GM20000 (cell line): ENCODE data around the gene TYRP1.

Source experiments
- DNase-seq: peaks from one replicate; pipeline ENCODE4 v3.0.0; 2012; ENCODE audit warnings: low spot score
- CTCF ChIP-seq: IDR thresholded peaks from 2 replicates; pipeline ENCODE4 v1.5.1; 2012; ENCODE audit warnings: mild to moderate bottlenecking, control low read depth; ENCODE audit errors: extremely low read depth, missing control alignments

TYRP1 gene

GRCh38 chr9:12680341-12680740 lies 12.8 kb upstream of the TYRP1 start:
- no peak for DNase-seq
- no peak for TF ChIP-seq CTCF

- DNase-seq = no peak
- no peak for TF ChIP-seq CTCF
Observed at GRCh38 chr9:12680757-12681156, 12.4 kb upstream of the TYRP1 start.

- no peak for DNase-seq
- TF ChIP-seq CTCF = no peak
Observed at GRCh38 chr9:12681620-12682019, 11.6 kb upstream of the TYRP1 start.

- no peak for DNase-seq
Observed at GRCh38 chr9:12684974-12685373, 8.2 kb upstream of the TYRP1 start.

GRCh38 chr9:12689233-12689632 lies 4.0 kb upstream of the TYRP1 start:
- no peak for TF ChIP-seq CTCF
- DNase-seq = no peak

More at GRCh38 chr9:12684974-12685373, 8.2 kb upstream of the TYRP1 start:
- TF ChIP-seq CTCF = no peak

- TF ChIP-seq CTCF = no peak
- no peak for DNase-seq
Observed at GRCh38 chr9:12694013-12694412, 828 bp downstream of the TYRP1 start.

- TF ChIP-seq CTCF = no peak
- DNase-seq = no peak
Observed at GRCh38 chr9:12695474-12695873, 2.3 kb downstream of the TYRP1 start.
